Measurements from ENCODE around the gene ZNF154.

Gene ZNF154

DNA sequence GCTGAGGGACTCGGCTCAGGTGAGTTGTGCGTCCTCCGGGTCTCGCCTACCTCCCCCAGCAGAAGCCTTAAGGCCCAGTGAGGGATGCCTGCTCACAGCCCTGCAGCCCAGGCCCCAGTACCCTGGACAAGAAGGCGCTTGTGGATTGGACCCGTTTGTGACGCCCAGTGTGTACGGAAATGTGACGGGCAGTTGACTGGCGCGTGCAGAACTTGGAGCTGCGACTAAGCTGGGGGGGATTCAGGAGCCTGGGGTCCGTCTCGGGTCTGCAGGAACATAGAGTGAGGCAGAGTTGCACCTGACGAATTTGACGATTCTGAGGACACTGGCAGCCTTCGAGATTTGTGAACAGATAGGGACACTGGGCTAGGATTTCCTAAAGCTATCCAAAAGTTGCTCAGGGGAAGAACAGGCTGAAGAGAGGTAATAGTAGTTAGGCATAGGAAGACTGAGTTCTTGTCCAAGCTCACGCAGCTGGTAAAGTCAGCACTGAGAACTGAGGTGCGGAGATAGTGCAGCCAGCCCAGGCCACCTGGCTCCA is 26.7 kb downstream of the ZNF154 start:
- TF ChIP-seq, protein P1, sequence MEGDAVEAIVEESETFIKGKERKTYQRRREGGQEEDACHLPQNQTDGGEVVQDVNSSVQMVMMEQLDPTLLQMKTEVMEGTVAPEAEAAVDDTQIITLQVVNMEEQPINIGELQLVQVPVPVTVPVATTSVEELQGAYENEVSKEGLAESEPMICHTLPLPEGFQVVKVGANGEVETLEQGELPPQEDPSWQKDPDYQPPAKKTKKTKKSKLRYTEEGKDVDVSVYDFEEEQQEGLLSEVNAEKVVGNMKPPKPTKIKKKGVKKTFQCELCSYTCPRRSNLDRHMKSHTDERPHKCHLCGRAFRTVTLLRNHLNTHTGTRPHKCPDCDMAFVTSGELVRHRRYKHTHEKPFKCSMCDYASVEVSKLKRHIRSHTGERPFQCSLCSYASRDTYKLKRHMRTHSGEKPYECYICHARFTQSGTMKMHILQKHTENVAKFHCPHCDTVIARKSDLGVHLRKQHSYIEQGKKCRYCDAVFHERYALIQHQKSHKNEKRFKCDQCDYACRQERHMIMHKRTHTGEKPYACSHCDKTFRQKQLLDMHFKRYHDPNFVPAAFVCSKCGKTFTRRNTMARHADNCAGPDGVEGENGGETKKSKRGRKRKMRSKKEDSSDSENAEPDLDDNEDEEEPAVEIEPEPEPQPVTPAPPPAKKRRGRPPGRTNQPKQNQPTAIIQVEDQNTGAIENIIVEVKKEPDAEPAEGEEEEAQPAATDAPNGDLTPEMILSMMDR (IDR thresholded peaks at IDR 0.05; ENCODE audit: borderline replicate concordance, insufficient read depth, low read depth, low read length) = no peak
- peak overlapping the region; percentile 71 for H3K4me3 ChIP-seq (ENCODE audit: low read depth, low read length)

GRCh38 chr19:57675881-57676280 is 33.1 kb downstream of the ZNF154 start:
- no peak overlapping the region for H3K4me3 ChIP-seq (ENCODE audit: low read depth, low read length)
- TF ChIP-seq, protein P1 (IDR thresholded peaks at IDR 0.05; ENCODE audit: borderline replicate concordance, insufficient read depth, low read depth, low read length) = no peak

- TF ChIP-seq, protein P1 (IDR thresholded peaks at IDR 0.05; ENCODE audit: borderline replicate concordance, insufficient read depth, low read depth, low read length) = no peak
- H3K4me3 ChIP-seq (ENCODE audit: low read depth, low read length) = no peak overlapping the region
Observed at GRCh38 chr19:57672466-57672865, 36.5 kb downstream of the ZNF154 start.

GRCh38 chr19:57671124-57671895 is 37.7 kb downstream of the ZNF154 start:
- TF ChIP-seq, protein P1 (IDR thresholded peaks at IDR 0.05; ENCODE audit: borderline replicate concordance, insufficient read depth, low read depth, low read length) = no peak
- no peak overlapping the region for H3K4me3 ChIP-seq (ENCODE audit: low read depth, low read length)

DNA sequence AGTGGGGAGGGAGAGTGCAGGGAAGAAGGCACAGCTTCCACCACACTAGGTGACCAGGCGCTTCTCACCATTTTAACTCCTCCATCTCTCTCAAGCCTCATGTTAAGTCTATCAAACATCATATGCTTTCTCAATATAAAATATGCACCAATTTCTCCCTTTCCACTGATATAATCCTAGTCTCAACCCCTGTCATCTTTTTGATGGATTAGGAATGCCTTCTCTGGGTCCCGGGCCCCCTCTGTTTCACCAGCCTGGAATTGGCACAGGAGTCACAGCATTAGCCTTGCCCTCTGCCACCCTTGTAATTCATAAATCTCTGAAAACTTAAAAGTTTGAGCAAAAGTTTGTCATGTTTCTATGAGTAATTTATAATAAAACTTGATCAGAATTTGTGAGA is 40.4 kb downstream of the ZNF154 start, which contains the start of gene ZSCAN4:
ZSCAN4 (plus strand) TSS at position 301 of the 400 bp plus-strand sequence. CDS start 7,211 bp downstream, outside the sequence.
- TF ChIP-seq, protein P1 (IDR thresholded peaks at IDR 0.05; ENCODE audit: borderline replicate concordance, insufficient read depth, low read depth, low read length) = no peak
- H3K4me3 ChIP-seq (ENCODE audit: low read depth, low read length) = no peak within 1 kb of the TSS

GRCh38 chr19:57667228-57667627 is 41.8 kb downstream of the ZNF154 start:
- TF ChIP-seq, protein P1 (IDR thresholded peaks at IDR 0.05; ENCODE audit: borderline replicate concordance, insufficient read depth, low read depth, low read length) = no peak
- no peak overlapping the region for H3K4me3 ChIP-seq (ENCODE audit: low read depth, low read length)

Measured in GM12875 (cell line).